Psoas muscle (tissue), 8 donors: ENCODE results near the gene ADAMTS15. TPM values are rescaled to one million over a fixed set of nuclear protein-coding genes. Genes with fewer than 3 reads are reported as not detected.
A peak's percentile ranks its signal among the peaks of the same experiment; 100 is the strongest.

Experiments used
- ATAC-seq, 4 donors: fragments of 200-7000 bp; cut with Tn5 transposase; one replicate each; pipeline ENCODE4 v1.9.1; 2020; ENCODE audit warnings: moderate library complexity in 3 of 4, mild to moderate bottlenecking in 2 of 4
- DNase-seq, 2 donors: peaks; one replicate each; pipeline ENCODE4 v3.0.0-alpha.2; 2020
- H3K27ac ChIP-seq: fragments of 200-600 bp; one replicate; pipeline ENCODE4 v1.8.0; 2022
- H3K27me3 ChIP-seq, 3 donors: fragments of 200-600 bp in 1 of 3; one replicate each; pipeline versions ENCODE4 v1.6.1 to v1.8.0; 2013 to 2022; ENCODE audit warnings: low read length in 2 of 3, mild to moderate bottlenecking in 2 of 3, moderate library complexity in 1 of 3; ENCODE audit not compliant: insufficient read depth in 3 of 3
- H3K36me3 ChIP-seq, 2 donors: fragments of 200-600 bp in 1 of 2; one replicate each; pipeline versions ENCODE4 v1.6.1 to v1.8.0; 2013 to 2022; ENCODE audit warnings: low read depth in 1 of 2, mild to moderate bottlenecking in 1 of 2, moderate library complexity in 1 of 2; ENCODE audit not compliant: insufficient read depth in 1 of 2
- H3K4me1 ChIP-seq: fragments of 200-600 bp; one replicate; pipeline ENCODE4 v1.8.0; 2022
- H3K4me3 ChIP-seq: fragments of 200-600 bp; one replicate; pipeline ENCODE4 v1.8.0; 2022; ENCODE audit warnings: mild to moderate bottlenecking
- H3K9me3 ChIP-seq: fragments of 200-600 bp; one replicate; pipeline ENCODE4 v1.8.0; 2022
- CTCF ChIP-seq: fragments of 200-600 bp; IDR thresholded peaks from one replicate; pipeline ENCODE4 v1.8.0; 2022; ENCODE audit warnings: antibody characterized with exemption
- WGBS, 3 donors: extraction: QIAGEN DNeasy Blood & Tissue Kit; methylation state at CpG; one replicate each; pipeline versions ENCODE4 v1.1.6 to v1.1.7; 2013; 5-methylcytosine and 5-hydroxymethylcytosine counted together
- intact Hi-C, 2 donors: fragments of 100-400 bp; cut with DNase I; formaldehyde crosslinking; loops; one replicate each; pipeline versions ENCODE4 v1.11.0 to v1.14.2; 2022
- polyA plus RNA-seq, 3 donors: library from polyadenylated mRNA; stranded (reverse); fragments of 200-250 nt; gene quantifications; one replicate each; pipeline ENCODE4 v1.2.3, GENCODE V29; 2013
- total RNA-seq, 4 donors: library from RNA; stranded (reverse); fragmentation: NEBNext Ultra II Directional in 2 of 4; extraction: Animal tissue kit (Norgen Biotek cat#: 25700) in 2 of 4; gene quantifications; one replicate each; pipeline versions ENCODE4 v1.2.1 to v1.2.4, GENCODE V29; 2021 to 2023
- donor health status: healthy with polysubstance abuse.
- donor health status: DM: no; HTN: no; CAD: no; lungs with moderate emphysema.
- donor health status: Bipolar disorder and iron deficiency.
- donor health status: healthy.
- donor health status: DM: yes; HTN: yes; CAD: no.
- donor health status: DM: no; HTN: no; CAD: no.
- donor health status: DM: no; HTN: no; CAD: no.
- donor health status: DM: yes; HTN: yes; CAD: no.

ADAMTS15 gene
- total and polyA plus RNA-seq, 7 donors, result 0.66 to 3.1 (median 1.6) TPM

GRCh38 chr11:130439160-130439519 is 9.3 kb upstream of the ADAMTS15 start:
- intact Hi-C loops, result loop anchor here in 1 of 2 donors (5.0 kb wide), 1 partner anchor 233 kb away; no protein-coding TSS in a partner anchor
- Histone ChIP-seq H3K27me3 (no peaks in the 10 kb centered on the region), H3K9me3 (no peaks in the 10 kb centered on the region), H3K36me3 (no peaks in the 10 kb centered on the region), H3K4me1 (peaks cover 11% of the 10 kb centered on the region), H3K27ac (no peak overlapping the region), H3K4me3 (no peak overlapping the region)
- TF ChIP-seq CTCF, result no peak
- 50 to 56% (median 52%) methylated on average over 4 of the region's 4 CpGs for WGBS, 3 donors
- no peak for DNase-seq
- ATAC-seq, result no peak

GRCh38 chr11:130439876-130440275 is 8.6 kb upstream of the ADAMTS15 start:
- 65 to 79% (median 70%) methylated on average over 6 of the region's 6 CpGs for WGBS, 3 donors
- no peak for ATAC-seq
- H3K4me1 ChIP-seq, result peaks cover 10% of the 10 kb centered on the region

GRCh38 chr11:130441719-130442118 is 6.7 kb upstream of the ADAMTS15 start:
- WGBS, 3 donors, result 69 to 96% (median 93%) methylated on average over 2 of the region's 2 CpGs
- no peak overlapping the region for H3K4me3 ChIP-seq
- no peaks in the 10 kb centered on the region for H3K9me3 ChIP-seq
- no peak for TF ChIP-seq CTCF
- H3K4me1 ChIP-seq, result no peaks in the 10 kb centered on the region
- H3K27me3 ChIP-seq, result no peaks in the 10 kb centered on the region
- DNase-seq (no peak), ATAC-seq (no peak)
- H3K27ac ChIP-seq, result no peak overlapping the region
- intact Hi-C loops, result loop anchor here (10.0 kb wide), 3 partner anchors 83 to 233 kb away; no protein-coding TSS in a partner anchor
- H3K36me3 ChIP-seq, result no peaks in the 10 kb centered on the region

More at GRCh38 chr11:130439876-130440275, 8.6 kb upstream of the ADAMTS15 start:
- Histone ChIP-seq H3K36me3 (no peaks in the 10 kb centered on the region), H3K4me3 (no peak overlapping the region), H3K27me3 (no peaks in the 10 kb centered on the region), H3K9me3 (no peaks in the 10 kb centered on the region), H3K27ac (no peak overlapping the region)
- DNase-seq, result no peak
- intact Hi-C loops, result loop anchor here (5.0 to 10.0 kb wide), 4 partner anchors 85 to 235 kb away; no protein-coding TSS in a partner anchor
- no peak for TF ChIP-seq CTCF

- TF ChIP-seq CTCF, result no peak
- 36 to 39% (median 38%) methylated on average over 4 of the region's 4 CpGs for WGBS, 3 donors
- no peak for DNase-seq
- intact Hi-C loops, result loop anchor here (10.0 kb wide), 3 partner anchors 82 to 232 kb away; no protein-coding TSS in a partner anchor
- Histone ChIP-seq H3K27me3 (no peaks in the 10 kb centered on the region), H3K4me1 (no peaks in the 10 kb centered on the region), H3K36me3 (no peaks in the 10 kb centered on the region), H3K27ac (no peak overlapping the region), H3K4me3 (no peak overlapping the region), H3K9me3 (no peaks in the 10 kb centered on the region)
- ATAC-seq, result peak; percentile 64 to 86 (median 70)
These were observed 5.7 kb upstream of the ADAMTS15 start for GRCh38 chr11:130442737-130443136.

GRCh38 chr11:130445788-130446187 is 2.7 kb upstream of the ADAMTS15 start:
- H3K36me3 ChIP-seq, result no peaks in the 10 kb centered on the region
- intact Hi-C loops, result loop anchor here (5.0 to 10.0 kb wide), 4 partner anchors 79 to 382 kb away; no protein-coding TSS in a partner anchor
- H3K4me1 ChIP-seq, result peaks cover 13% of the 10 kb centered on the region
- WGBS, 3 donors, result 88 to 92% (median 89%) methylated on average over 3 of the region's 3 CpGs
- no peak for ATAC-seq
- H3K27me3 ChIP-seq, result peaks cover 0 to 13% (median 0%) of the 10 kb centered on the region in 3 donors
- TF ChIP-seq CTCF, result no peak
- H3K9me3 ChIP-seq, result no peaks in the 10 kb centered on the region
- DNase-seq, result no peak
- H3K27ac ChIP-seq, result no peak overlapping the region
- no peak overlapping the region for H3K4me3 ChIP-seq
